DMS53 treated with DMSO at 0.1 percent for 48 hours (cell line): ENCODE data around the gene KIF17.
"Not testable (repeated sequence)": the region's sequence is repeated elsewhere in the genome, so short reads cannot be mapped to it uniquely, and the experiment has no call there.

ENCODE experiments used
- DNase-seq: peaks from one replicate; lab custom pipeline; 2025; ENCODE audit not compliant: unreplicated experiment; lab: John Stamatoyannopoulos, UW

KIF17 gene

DNA sequence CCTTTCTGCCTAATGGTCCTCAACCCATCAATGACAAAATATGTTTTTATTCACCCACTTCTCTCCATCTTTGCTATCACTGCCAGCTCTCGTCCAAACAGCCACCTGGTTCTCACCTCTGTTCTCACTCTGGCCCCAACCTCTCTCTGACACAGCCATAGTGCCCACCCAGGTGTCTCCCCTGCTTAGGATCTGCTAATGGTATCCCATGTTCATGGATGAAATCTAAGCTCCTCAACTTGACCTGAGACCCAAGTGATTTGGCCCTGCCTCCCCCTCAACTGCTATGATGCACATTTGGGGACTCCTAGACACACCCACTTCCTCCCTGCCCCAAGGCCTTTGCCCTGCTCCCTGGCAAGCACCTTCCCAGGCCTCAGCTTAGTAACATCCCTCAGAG is 25.9 kb downstream of the KIF17 start:
- no peak for DNase-seq

DNA sequence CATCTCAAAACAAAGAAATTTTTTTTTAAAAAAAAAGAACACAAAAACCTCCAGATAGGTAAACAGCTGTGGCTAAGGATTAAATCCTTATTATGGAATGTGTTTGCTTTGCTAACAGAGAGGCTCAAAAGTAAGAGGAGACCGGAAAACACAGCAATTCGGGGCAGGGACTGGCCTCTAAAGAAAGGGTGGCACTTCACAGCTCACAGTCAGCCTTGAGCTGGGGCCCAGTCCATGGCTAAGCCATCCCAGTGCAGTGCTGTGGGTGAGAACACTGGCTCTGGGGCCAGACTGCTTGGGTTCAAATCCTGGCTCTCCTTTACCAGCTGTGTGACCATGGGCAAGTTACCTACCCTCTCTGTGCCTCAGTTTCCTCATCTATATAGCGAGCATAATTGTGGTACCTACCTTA is 28.2 kb downstream of the KIF17 start:
- DNase-seq, result peak; percentile 2

DNA sequence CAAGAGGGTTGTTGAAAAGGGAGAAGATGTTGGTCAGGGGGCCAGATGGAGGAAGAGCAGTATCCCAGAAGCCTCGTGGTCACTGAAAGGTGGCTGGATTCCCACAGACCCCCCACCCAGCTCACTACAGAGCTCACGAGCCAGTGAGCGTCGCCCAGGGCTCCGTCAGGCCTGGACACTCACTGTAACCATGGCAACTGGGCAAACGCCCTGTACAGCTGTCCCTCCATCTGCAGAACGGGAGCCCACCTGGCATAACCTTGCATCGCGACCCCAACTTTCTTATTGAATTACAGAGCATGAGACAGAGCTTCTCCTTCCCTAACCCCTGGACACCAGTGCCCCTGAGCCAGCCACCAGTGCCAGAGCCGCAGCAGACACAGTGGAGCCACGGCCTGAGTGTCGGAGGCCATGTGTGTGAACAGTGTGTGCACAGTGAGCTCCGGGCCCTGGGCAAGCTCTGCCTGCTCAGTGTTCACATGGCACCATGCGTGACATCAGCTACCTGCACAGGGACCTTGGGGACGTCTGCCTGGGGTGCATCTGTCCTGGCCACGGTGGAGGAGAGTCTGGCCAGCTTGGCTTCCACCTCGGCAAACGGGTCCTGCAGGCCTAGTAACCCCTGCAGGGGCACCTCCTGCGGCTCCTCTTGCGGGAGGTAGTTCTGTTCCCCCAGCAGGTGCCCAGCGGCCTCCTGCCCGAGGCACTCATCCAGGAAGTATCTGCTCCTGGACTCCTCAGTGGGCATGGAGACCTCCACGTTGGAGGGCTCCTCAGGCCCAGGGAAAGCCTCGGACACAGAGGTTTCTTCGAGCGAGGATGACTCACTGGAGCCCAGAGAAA is 30.7 kb downstream of the KIF17 start:
- no peak for DNase-seq

DNA sequence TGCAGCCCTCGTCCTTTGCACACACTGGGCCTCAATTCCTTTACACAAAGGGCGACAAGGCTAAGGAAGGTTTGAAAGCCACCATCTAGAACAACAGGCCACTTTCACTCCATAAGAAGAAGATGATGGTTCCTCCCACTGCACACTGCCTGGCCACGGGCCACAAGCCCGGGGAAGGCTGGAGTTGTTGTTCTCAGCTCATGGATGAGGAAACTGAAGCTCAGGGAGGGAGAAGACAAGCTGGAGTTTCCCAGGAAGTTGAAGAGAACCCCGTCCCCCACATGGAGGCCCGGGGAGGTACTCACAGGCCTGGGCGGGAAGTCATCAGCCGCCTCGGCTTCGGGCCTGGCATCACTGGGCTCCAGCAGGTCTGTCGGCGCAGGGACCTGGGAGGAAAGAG is 32.1 kb downstream of the KIF17 start:
- DNase-seq, result no peak

DNA sequence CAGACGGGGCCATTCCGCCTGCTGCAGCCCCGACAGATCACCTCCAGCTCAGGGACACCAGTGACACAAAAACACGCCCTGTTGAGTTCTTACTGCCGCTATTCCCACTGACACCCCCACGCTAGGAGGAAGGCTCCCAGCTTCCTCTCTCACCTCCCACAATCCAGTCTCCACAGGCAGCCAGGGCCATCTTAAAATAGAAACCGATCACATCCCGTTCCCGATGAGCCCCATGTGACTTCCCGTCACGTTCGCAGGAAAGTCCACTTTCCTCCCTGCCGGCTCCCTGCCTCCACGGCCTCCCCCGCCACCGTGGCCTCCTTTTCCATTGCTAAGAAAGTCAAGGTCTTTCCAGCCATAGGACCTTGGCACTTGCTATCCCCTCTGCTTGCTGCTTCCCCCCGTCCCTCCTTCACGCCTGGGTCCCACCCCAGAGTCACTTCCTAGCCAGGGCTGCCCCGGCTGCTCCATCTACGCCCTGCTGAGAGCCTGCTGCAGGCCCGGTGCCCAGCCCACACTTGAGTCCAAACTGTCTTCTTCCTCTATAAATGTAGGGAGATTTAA is 32.6 kb downstream of the KIF17 start:
- no peak for DNase-seq

DNA sequence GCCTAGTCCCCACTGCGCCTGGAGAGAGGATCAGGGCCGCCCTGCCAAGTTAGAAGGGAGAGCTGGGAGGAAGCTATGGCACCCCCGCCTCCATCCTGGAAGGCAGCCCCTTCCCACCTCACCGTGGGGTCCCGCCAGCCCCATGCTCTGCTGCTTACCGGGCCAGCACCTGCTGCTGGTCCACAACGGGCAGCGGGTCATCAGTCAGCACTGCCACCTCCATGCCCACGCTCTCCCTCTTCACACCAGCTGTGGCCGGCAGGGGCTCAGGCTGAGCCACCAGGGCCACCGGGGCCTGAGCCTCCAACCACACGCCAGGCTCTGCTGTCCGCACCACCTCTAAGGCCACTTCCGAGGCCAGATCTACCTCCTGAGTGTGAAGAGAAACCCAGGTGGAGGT is 33.2 kb downstream of the KIF17 start:
- no peak for DNase-seq

DNA sequence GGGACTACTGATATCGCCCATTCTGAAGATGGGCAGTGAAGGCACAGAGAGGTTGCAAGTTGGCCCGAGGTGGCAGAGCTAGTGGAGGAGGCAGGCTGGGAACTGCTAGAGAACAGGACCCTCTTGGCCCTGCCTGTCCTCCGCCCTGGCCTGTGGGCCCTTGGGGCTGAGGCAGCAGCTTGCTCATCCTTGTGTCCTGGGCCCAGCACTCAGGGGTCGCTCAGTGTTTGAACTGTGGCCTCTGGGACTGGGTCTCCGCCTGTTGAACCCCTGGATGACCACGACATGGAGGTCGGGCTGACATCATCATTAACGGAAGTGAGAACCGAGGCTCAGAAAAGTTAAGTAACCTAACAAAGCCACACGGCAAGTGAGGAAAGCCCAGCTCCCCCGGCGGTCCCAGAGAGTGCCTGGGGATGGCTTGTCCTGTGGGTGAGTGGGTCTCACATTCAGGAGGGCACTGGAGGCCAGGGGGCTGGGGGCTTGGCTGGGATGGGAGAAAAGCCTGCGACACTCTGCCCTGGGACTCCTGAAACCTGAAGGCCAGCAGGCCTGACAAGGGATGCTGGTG is 33.7 kb downstream of the KIF17 start:
- DNase-seq, result no peak

DNA sequence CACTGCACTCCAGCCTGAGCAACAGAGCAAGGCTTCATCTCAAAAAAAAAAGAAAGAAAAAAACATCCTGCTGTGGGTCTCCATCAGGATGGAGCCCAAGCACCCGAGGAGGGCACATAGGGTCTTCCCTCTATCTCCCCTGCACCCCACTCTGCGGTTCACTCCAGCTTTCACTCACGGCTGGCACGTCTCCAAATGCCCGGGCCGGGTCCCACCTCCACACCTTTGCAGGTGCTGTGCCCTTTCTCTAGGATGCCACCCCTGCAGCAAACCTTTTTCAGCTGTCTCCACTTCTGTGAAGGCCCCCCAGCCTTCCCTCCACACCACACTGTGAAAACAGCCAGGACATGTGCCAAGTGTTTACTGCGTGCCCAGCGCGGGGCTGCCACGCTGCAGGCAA is 34.2 kb downstream of the KIF17 start:
- DNase-seq, result no peak

DNA sequence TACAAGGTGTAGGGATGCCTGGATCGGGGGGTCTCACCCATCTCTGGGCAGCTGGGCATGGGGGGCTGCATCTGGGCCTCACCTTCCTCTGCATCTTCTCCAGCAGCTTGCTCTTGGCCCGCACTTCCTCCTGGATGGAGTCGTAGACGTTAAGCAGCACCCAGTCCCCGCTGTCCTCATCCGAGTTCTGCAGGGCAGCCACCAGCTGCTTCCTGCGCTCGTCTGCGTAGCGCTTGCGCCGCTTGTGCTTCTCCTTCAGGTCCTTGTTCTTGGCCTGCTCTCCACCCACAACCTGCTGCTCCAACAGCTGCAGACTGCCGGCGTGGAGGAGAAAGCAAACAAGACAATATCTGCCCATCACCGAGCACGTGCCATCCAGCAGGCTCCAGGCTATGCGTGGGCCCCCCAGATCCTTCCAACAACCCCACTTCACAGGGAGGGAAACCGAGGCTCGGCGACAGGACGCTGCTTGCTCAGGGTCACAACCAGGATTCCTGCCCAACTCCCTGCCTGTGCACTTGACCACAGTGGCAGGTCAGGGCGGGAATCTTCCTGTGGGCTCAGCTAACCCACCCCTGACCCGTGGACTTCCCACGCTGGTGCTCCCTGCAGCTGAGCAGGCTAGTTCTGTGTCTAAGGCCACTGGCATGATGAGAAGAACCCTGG is 35.1 kb downstream of the KIF17 start:
- DNase-seq, result peak; percentile 83

DNA sequence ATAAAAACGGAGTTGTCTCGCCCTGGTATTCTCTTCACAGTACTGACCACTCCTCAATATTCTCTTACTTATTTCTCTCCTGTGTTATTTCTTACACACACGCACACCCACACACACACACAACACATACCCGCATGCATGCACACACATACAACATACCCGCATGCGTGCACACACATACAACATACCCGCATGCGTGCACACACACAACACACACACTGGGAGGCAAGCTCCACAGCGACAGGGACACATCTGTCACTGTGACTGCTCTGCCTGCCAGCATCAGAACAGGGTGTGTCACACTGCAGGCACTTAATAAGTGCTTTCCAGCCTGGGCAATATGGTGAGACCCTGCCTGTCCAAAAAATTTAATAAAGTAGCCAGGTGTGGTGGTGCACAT is 35.8 kb downstream of the KIF17 start:
- no peak for DNase-seq

DNA sequence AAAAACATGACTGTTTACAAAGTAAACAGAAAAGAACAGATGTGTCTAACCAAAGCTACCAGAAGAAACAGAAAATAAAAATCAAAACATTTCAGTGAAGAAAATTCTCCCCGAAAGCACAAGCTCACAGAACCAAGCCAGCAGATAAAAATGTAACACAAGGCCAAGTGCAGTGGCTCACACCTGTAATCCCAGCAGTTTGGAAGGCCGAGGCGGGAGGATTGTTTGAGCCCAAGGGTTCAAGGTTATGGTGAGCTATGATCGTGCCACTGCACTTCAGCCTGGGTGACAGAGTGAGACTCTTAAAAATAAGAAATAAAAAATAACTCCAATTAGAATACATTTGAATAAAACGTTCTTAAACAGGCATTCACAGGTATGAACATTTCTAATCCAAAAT is 37.5 kb downstream of the KIF17 start:
- no peak for DNase-seq

DNA sequence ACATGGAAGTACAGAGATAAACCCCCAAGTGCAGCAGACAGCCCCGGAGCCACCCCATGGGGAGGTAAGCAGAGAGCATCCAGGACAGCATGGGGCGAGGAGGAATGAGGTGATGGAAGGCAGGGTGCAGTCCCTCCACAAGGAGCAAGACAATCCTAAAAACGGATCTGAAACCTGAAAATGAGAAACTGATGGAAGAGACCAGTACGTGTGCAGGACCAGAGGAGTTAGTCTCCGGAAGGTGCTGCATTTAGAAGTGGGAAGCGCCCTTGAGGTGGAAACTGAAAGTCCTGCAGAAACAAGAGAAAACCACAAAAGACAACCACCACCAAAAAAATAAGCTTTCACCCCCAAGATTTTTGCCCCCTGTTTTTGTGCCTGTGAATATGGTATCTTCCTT is 39.2 kb downstream of the KIF17 start:
- no peak for DNase-seq

DNA sequence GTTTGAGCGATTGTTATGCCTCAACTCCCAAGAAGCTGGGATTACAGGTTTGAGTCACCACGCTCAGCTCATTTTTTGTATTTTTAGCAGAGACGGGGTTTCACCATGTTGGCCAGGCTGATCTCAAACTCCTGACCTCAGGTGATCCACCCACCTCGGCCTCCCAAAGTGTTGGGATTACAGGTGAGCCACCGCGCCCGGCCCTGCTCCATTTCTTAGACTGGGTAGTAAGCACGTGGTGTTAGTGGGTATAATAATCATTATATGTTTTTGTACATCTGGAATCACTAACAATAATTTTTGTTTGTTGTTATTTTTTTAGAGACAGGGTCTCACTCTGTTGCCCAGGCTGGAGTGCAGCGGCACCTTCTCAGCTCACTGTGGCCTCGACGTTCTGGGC is 44.2 kb downstream of the KIF17 start:
- DNase-seq, result not testable (repeated sequence)

DNA sequence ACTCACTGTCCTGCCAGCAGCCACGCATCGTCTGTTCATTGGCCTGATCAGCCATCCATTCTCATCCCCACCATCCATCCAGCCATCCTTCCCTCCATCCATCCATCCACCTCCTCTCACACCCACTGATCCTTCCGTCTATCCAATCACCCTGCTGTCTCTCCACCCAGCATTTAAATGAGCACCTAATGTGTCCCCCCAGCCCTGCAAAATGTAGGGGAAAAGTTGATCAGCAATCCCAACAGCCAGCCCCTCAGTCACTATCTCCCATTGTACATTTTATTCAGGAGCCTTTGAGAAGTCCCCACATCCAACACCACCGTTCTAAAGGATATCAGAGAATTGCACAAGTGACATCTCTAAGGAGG is 45.6 kb downstream of the KIF17 start:
- no peak for DNase-seq

DNA sequence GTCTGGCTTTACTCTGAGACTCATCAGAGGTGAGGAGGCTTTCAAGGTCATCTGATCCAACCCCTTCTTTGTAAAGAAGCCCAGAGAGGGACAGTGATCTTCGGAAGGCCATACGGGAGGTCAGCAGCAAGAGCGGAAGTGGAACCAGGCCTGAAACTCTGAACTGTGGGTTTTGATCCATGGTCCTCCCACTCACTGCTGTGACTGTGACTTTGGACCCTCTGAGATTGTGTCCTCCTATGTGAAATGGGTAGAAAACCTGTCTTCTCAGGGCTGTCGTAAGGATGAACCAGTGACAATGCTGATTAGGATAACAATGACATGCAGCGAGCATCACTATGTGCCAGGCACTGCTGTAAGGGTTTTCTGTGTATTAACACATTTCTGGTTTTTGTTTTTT is 46.9 kb downstream of the KIF17 start:
- no peak for DNase-seq

DNA sequence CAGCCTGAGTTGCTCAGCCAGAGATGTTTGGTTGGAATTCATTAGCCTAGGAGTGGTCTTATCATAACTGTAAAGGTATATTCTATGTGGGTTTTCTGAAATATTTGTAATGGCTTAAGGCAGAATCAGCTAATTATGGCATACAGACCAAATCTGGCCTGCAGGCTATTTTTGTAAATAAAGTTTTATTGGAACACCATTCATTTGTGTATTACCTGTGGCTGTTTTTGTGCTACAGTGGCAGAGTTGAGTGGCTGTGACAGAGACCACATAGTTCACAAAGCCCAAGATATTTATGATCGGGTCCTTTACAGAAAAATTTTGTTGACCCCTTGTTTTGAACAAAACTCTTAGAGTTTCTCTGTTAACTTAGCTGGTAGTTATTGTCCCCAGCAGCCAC is 49.2 kb downstream of the KIF17 start:
- DNase-seq, result no peak

DNA sequence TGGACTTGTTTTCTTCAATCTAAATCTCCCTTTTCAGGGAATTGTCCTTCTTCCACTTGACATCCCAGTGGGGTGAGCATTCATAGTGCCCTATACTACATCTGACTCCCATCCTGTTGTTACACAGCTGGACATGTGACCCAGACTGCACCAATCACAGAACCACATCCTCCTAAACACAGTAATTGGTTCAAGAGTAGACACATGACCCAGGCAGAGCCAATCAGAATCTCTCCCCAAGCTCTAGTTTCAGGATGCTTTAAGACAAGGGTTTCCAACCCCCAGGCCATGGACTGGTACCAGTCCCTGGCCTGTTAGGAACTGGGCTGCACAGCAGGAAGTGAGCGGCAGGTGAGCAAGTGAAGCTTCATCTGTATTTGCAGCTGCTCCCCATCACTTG is 51.0 kb downstream of the KIF17 start:
- no peak for DNase-seq

DNA sequence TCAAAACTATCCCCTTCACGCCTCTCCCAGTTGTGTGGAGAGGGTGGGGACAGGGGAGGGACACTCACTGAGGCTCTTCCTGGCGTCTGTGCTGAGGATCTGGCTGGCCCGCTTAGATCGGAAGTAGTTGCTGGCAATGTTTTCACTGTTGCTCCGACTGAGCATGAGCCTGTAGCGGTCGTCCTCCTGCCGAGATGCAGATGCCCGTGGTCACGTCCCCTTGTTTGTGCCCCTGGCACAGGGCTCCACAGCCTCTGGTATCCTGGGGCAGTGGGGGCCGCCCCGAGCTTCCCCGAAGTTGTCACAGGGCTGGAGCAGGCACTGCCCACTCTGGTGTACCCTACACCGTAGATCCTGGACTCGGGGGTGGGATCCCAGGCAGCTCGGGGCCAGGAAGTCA is 51.7 kb downstream of the KIF17 start:
- no peak for DNase-seq

DNA sequence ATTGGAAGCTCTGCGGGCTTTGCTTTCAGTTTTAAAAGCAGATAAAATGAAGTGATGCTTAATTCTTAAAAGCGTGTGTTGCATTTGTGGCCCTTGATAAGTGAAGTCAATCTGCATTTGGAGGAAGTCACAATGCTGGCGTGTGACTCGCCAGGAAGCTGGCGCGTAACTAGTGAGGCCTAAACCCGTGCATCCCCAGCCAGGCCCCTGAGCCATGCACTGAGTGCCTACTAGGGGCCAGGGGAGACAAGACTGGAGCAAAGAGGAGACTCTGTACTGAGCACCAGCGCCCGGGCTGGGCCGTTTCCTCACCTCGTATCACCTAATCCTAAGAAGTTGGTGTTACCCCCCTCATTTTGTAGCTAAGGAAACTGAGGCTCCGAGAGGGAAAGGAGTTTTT is 52.1 kb downstream of the KIF17 start:
- DNase-seq, result no peak

DNA sequence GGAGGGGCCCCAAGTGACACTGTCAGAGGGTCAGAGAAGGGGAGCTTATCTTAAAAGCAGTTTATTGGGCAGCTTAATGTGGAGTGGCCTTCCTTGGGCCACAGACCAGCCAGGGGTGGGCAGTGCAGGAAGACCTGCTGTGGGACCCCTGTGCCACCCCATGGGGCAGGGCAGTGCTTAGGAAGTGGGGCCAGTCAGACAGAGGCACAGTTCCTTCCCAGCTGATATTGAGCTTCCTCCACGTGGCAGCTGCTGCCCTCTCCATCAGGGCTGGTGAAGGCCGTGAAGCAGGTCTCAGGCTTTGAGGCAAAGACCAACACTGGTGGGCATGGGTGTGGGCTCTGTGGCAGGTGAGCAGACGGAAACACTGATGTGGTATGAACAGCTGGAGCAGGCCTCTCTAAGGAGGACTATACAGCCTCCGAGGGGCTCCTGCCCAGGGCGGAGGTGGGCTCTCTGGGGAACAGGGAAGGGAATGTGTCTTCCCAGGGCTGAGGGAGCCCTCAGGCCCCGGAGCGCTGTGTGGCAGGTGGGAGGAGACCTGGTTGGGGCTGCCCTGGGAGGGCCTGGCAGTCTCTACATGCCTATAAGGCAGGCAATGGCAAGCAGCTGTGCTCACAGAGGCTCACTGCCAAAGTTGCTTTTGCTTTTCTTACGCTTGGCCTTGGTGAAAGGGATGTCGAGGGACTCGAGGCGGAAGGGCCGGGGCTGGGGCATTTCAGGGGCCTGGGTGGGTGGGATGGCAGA is 53.7 kb downstream of the KIF17 start:
- no peak for DNase-seq

DNA sequence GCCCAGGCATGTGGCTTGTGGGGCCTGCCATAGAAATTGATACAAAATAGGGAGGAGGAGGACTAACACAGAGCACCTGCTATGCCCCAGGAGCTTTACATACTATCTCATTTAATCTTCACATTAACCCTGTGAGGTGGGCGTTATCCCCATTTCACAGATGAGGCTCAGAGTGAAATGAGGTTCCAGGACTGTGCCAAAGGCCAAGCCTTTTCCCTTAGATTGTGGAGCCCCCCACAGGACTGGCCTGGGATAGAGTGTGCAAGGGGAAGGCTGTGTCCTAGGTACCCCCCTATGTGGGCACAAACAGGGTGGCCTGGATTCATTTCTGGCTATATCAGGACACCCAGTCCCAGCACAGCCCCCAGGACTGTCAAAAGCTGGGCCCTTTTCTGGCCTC is 54.4 kb downstream of the KIF17 start:
- DNase-seq, result no peak

DNA sequence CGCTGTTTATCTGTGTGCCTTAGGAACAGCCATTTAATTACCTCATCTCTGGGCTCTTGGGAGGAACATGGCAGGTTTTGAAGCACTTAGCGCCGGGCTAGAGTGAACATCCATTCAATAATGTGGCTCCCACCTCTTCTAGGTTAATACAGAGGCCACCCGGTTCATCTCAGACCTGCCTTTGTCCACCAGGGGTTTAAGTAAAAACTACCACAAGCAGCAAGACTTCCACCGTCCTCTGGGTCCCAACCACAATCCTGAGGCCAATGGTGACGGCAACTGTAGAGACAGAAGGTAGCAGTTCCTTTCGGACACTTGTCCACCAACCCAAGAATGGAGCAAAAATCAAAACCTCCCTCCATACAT is 55.7 kb downstream of the KIF17 start:
- DNase-seq, result no peak
